ENCODE results near the gene C11orf54.

DNA sequence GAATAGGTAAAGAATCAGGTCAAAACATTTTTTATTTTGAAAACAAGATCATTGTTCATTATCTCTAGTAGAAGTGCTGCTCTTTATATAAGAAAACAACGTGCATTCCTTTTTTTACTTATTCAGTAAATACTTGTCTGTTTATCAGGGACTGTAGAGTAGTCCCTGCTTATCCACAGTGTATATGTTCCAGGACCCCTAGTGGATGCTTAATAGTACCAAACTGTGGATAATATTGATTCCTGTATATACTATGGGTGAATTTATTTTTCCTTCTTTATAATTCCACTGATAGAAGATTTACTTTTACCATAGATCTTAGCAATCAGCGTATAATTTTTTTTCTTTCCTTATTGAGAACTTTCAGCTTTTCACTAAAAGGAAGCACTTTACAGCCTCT, 47.4 kb upstream of the C11orf54 start:
- TF ChIP-seq, protein P1, sequence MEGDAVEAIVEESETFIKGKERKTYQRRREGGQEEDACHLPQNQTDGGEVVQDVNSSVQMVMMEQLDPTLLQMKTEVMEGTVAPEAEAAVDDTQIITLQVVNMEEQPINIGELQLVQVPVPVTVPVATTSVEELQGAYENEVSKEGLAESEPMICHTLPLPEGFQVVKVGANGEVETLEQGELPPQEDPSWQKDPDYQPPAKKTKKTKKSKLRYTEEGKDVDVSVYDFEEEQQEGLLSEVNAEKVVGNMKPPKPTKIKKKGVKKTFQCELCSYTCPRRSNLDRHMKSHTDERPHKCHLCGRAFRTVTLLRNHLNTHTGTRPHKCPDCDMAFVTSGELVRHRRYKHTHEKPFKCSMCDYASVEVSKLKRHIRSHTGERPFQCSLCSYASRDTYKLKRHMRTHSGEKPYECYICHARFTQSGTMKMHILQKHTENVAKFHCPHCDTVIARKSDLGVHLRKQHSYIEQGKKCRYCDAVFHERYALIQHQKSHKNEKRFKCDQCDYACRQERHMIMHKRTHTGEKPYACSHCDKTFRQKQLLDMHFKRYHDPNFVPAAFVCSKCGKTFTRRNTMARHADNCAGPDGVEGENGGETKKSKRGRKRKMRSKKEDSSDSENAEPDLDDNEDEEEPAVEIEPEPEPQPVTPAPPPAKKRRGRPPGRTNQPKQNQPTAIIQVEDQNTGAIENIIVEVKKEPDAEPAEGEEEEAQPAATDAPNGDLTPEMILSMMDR (IDR thresholded peaks at IDR 0.05 in 4 of 5, conservative IDR thresholded peaks at IDR 0.05 in 1 of 5): no peak
- no peak for TF ChIP-seq POLR2A (IDR thresholded peaks at IDR 0.05)

All from gastrocnemius medialis (tissue), 4 donors.